Peyer's patch (tissue), 4 donors: Measurements from ENCODE around the gene PDE5A. TPM values are rescaled to one million over a fixed set of nuclear protein-coding genes. Genes with fewer than 3 reads are reported as not detected.

Source experiments
- DNase-seq, 3 donors: peaks; one replicate each; pipeline ENCODE4 v3.0.0-alpha.2; 2017 to 2019
- H3K27ac ChIP-seq, 4 donors: fragments of 200-600 bp; sonication (generic); one replicate each; pipeline ENCODE4 v1.5.1; 2016 to 2019
- H3K27me3 ChIP-seq, 2 donors: fragments of 200-600 bp; sonication (generic); one replicate each; pipeline ENCODE4 v1.5.1; 2019
- H3K36me3 ChIP-seq, 3 donors: fragments of 200-600 bp; sonication (generic); one replicate each; pipeline ENCODE4 v1.5.1; 2016 to 2019
- H3K4me1 ChIP-seq, 4 donors: fragments of 200-600 bp; sonication (generic); one replicate each; pipeline ENCODE4 v1.5.1; 2016 to 2019
- H3K4me3 ChIP-seq, 4 donors: fragments of 200-600 bp; sonication (generic); 1 replicate in 3 of 4; 2 replicates in 1 of 4; pipeline ENCODE4 v1.5.1; 2016 to 2019; ENCODE audit warnings: mild to moderate bottlenecking in 1 of 4
- H3K9me3 ChIP-seq, 4 donors: fragments of 200-600 bp; sonication (generic); one replicate each; pipeline ENCODE4 v1.5.1; 2016 to 2019; ENCODE audit warnings: mild to moderate bottlenecking in 1 of 4
- CTCF ChIP-seq, 6 experiments: fragments of 450-650 bp in 4 of 6; fragments of 200-600 bp in 2 of 6; sonication (generic) in 1 of 6; IDR thresholded peaks; one replicate each; pipeline ENCODE4 v1.5.1; 2017 to 2019; ENCODE audit warnings: antibody characterized with exemption in 6 of 6, mild to moderate bottlenecking in 3 of 6, moderate library complexity in 1 of 6
- POLR2A ChIP-seq, 2 donors: fragments of 450-650 bp; IDR thresholded peaks; one replicate each; pipeline ENCODE4 v1.5.1; 2017; ENCODE audit warnings: antibody characterized with exemption in 2 of 2, mild to moderate bottlenecking in 2 of 2, moderate library complexity in 2 of 2
- total RNA-seq, 4 donors: library from RNA; depleted of rRNA; stranded (reverse); fragments of >200 nt; gene quantifications; one replicate each; pipeline ENCODE4 v1.1.0, GENCODE V29; 2016

Gene PDE5A
- total RNA-seq, result 10 to 100 TPM; 37.7 to 58.6 (median 47.2) TPM

GRCh38 chr4:119628281-119629141 is at the start of gene PDE5A:
TSS of gene PDE5A (minus strand) at chr4:119628804. CDS start at chr4:119628671, 133 bp downstream.
- Histone ChIP-seq H3K36me3 (no peaks in the 10 kb centered on the region), H3K4me1 (peaks cover 0 to 17% (median 8%) of the 10 kb centered on the region in 4 donors), H3K27me3 (no peaks in the 10 kb centered on the region), H3K9me3 (no peaks in the 10 kb centered on the region), H3K4me3 (peak within 1 kb of the TSS; percentile 67 to 92 (median 75)), H3K27ac (peak within 1 kb of the TSS; percentile 79 to 93 (median 86))
- TF ChIP-seq POLR2A (IDR thresholded peaks at IDR 0.05) (peak; percentile 46 to 53), CTCF (IDR thresholded peaks at IDR 0.05) (peak; percentile 32 to 97 (median 88))
- DNase-seq, result peak; percentile 73 to 96 (median 92)

GRCh38 chr4:119676101-119676500 is 47.5 kb upstream of the PDE5A start:
- Histone ChIP-seq H3K4me3 (no peak overlapping the region), H3K4me1 (no peaks in the 10 kb centered on the region), H3K9me3 (no peaks in the 10 kb centered on the region), H3K27me3 (no peaks in the 10 kb centered on the region), H3K27ac (no peak overlapping the region), H3K36me3 (no peaks in the 10 kb centered on the region)
- DNase-seq, result no peak
- TF ChIP-seq CTCF (IDR thresholded peaks at IDR 0.05) (no peak), POLR2A (IDR thresholded peaks at IDR 0.05) (no peak)

- TF ChIP-seq POLR2A (IDR thresholded peaks at IDR 0.05), result no peak
- TF ChIP-seq CTCF (IDR thresholded peaks at IDR 0.05), result no peak
- H3K36me3 ChIP-seq, result no peaks in the 10 kb centered on the region
- no peak for DNase-seq
- no peak overlapping the region for H3K4me3 ChIP-seq
- no peaks in the 10 kb centered on the region for H3K4me1 ChIP-seq
- H3K27me3 ChIP-seq, result no peaks in the 10 kb centered on the region
- no peaks in the 10 kb centered on the region for H3K9me3 ChIP-seq
- no peak overlapping the region for H3K27ac ChIP-seq
Measured at GRCh38 chr4:119675391-119675790, 46.8 kb upstream of the PDE5A start.

- no peaks in the 10 kb centered on the region for H3K4me1 ChIP-seq
Measured at GRCh38 chr4:119672938-119673337, 44.3 kb upstream of the PDE5A start.

GRCh38 chr4:119672086-119672485 is 43.5 kb upstream of the PDE5A start:
- no peaks in the 10 kb centered on the region for H3K4me1 ChIP-seq
- H3K9me3 ChIP-seq, result no peaks in the 10 kb centered on the region
- H3K36me3 ChIP-seq, result no peaks in the 10 kb centered on the region
- no peak overlapping the region for H3K27ac ChIP-seq
- TF ChIP-seq POLR2A (IDR thresholded peaks at IDR 0.05) (no peak), CTCF (IDR thresholded peaks at IDR 0.05) (no peak)
- no peaks in the 10 kb centered on the region for H3K27me3 ChIP-seq
- DNase-seq, result no peak
- no peak overlapping the region for H3K4me3 ChIP-seq

More at GRCh38 chr4:119672938-119673337, 44.3 kb upstream of the PDE5A start:
- no peaks in the 10 kb centered on the region for H3K36me3 ChIP-seq
- H3K27me3 ChIP-seq, result no peaks in the 10 kb centered on the region
- H3K27ac ChIP-seq, result no peak overlapping the region
- no peak overlapping the region for H3K4me3 ChIP-seq
- TF ChIP-seq CTCF (IDR thresholded peaks at IDR 0.05) (no peak), POLR2A (IDR thresholded peaks at IDR 0.05) (no peak)
- H3K9me3 ChIP-seq, result no peaks in the 10 kb centered on the region
- DNase-seq, result no peak
